GM23338 (cell line): ENCODE data around the gene USP9Y. TPM values are rescaled to one million over a fixed set of nuclear protein-coding genes. Genes with fewer than 3 reads are reported as not detected.

Experiments
- ATAC-seq: fragments of 200-7000 bp; cut with Tn5 transposase; 3 replicates; pipeline ENCODE4 v1.9.1; 2020
- DNase-seq: peaks from one replicate; pipeline ENCODE4 v3.0.0-alpha.2; 2015; ENCODE audit warnings: low spot score
- H2AFZ ChIP-seq: fragments of 200-600 bp; sonication (generic); 2 replicates; pipeline ENCODE4 v1.8.0; 2016; ENCODE audit warnings: antibody characterized with exemption, mild to moderate bottlenecking, moderate library complexity
- H3F3A ChIP-seq: fragments of 200-600 bp; sonication (generic); replicated peaks from 2 replicates; pipeline ENCODE4 v1.8.0; 2017; ENCODE audit warnings: antibody characterized with exemption, mixed run types, low read depth
- H3K27ac ChIP-seq: fragments of 200-600 bp; sonication (generic); 2 replicates; pipeline ENCODE4 v1.6.1; 2016; ENCODE audit warnings: low read depth
- H3K27me3 ChIP-seq: fragments of 200-600 bp; sonication (generic); 2 replicates; pipeline ENCODE4 v1.8.0; 2016; ENCODE audit warnings: mild to moderate bottlenecking, mixed run types, moderate library complexity; ENCODE audit not compliant: insufficient read depth
- H3K36me3 ChIP-seq: fragments of 200-600 bp; sonication (generic); 2 replicates; pipeline ENCODE4 v1.8.0; 2016; ENCODE audit warnings: mild to moderate bottlenecking; ENCODE audit not compliant: insufficient read depth
- H3K4me1 ChIP-seq: fragments of 200-600 bp; sonication (generic); 2 replicates; pipeline ENCODE4 v1.8.0; 2016; ENCODE audit warnings: mild to moderate bottlenecking, moderate library complexity; ENCODE audit not compliant: insufficient read depth
- H3K4me2 ChIP-seq: fragments of 200-600 bp; sonication (generic); 2 replicates; pipeline ENCODE4 v1.7.1; 2017; ENCODE audit warnings: mixed run types
- H3K4me3 ChIP-seq: fragments of 200-600 bp; sonication (generic); 2 replicates; pipeline ENCODE4 v1.6.1; 2016; ENCODE audit warnings: mixed run types
- H3K79me2 ChIP-seq: fragments of 200-600 bp; sonication (generic); replicated peaks from 2 replicates; pipeline ENCODE4 v1.8.0; 2017; ENCODE audit warnings: mild to moderate bottlenecking; ENCODE audit not compliant: insufficient read depth
- H3K9me2 ChIP-seq: fragments of 200-600 bp; sonication (generic); 2 replicates; pipeline ENCODE4 v1.8.0; 2017; ENCODE audit not compliant: insufficient read depth
- H4K20me1 ChIP-seq: fragments of 200-600 bp; sonication (generic); replicated peaks from 2 replicates; pipeline ENCODE4 v1.8.0; 2017; ENCODE audit warnings: mild to moderate bottlenecking; ENCODE audit not compliant: insufficient read depth
- H3K27ac Mint-ChIP-seq: 2 replicates; pipeline ENCODE4 v1.8.0; 2020; ENCODE audit warnings: inconsistent platforms, mild to moderate bottlenecking, moderate library complexity, mixed read lengths
- H3K27me3 Mint-ChIP-seq: 3 replicates; pipeline ENCODE4 v1.8.0; 2022; ENCODE audit warnings: low read depth, mild to moderate bottlenecking, moderate library complexity, mixed read lengths, inconsistent platforms; ENCODE audit not compliant: insufficient read depth, poor library complexity
- H3K36me3 Mint-ChIP-seq: 3 replicates; pipeline ENCODE4 v1.8.0; 2021; ENCODE audit warnings: low read depth, mild to moderate bottlenecking, inconsistent platforms, moderate library complexity, mixed read lengths
- H3K4me1 Mint-ChIP-seq: 3 replicates; pipeline ENCODE4 v1.8.0; 2020; ENCODE audit warnings: mild to moderate bottlenecking, inconsistent platforms, mixed read lengths
- H3K4me3 Mint-ChIP-seq: 3 replicates; pipeline ENCODE4 v1.8.0; 2021; ENCODE audit warnings: moderate library complexity, mild to moderate bottlenecking, inconsistent platforms, mixed read lengths
- H3K9me3 Mint-ChIP-seq: 3 replicates; pipeline ENCODE4 v1.8.0; 2020; ENCODE audit warnings: moderate library complexity, mild to moderate bottlenecking, inconsistent platforms, mixed read lengths
- CREB1 ChIP-seq: fragments of 250-450 bp; sonication (Bioruptor Pico); IDR thresholded peaks from 2 replicates; pipeline ENCODE4 v1.5.0; 2020; ENCODE audit warnings: low read depth, mild to moderate bottlenecking, moderate library complexity
- CTCF ChIP-seq, 2 experiments: fragments of 200-600 bp in 1 of 2; sonication (generic) in 1 of 2; conservative IDR thresholded peaks; 2 replicates each; pipeline versions ENCODE4 v1.5.1 to v1.6.1; 2016 to 2017; ENCODE audit warnings: antibody characterized with exemption in 2 of 2, low read depth in 2 of 2, mild to moderate bottlenecking in 2 of 2, moderate library complexity in 1 of 2
- ETS1 ChIP-seq: IDR thresholded peaks from 2 replicates; pipeline ENCODE4 v1.6.1; 2016; ENCODE audit warnings: antibody characterized with exemption
- EZH2 ChIP-seq: fragments of 200-600 bp; sonication (generic); IDR thresholded peaks from one replicate; pipeline ENCODE4 v1.8.0; 2017; ENCODE audit warnings: antibody characterized with exemption, mild to moderate bottlenecking, low read depth; ENCODE audit not compliant: unreplicated experiment
- EZH2phosphoT487 ChIP-seq: fragments of 200-600 bp; sonication (generic); IDR thresholded peaks from one replicate; pipeline ENCODE4 v1.8.1; 2018; ENCODE audit warnings: antibody characterized with exemption; ENCODE audit not compliant: unreplicated experiment
- JUNB ChIP-seq: IDR thresholded peaks from one replicate; pipeline ENCODE4 v1.6.1; 2016; ENCODE audit warnings: antibody characterized with exemption; ENCODE audit not compliant: unreplicated experiment
- NANOG ChIP-seq: IDR thresholded peaks from 2 replicates; pipeline ENCODE4 v1.6.1; 2016; ENCODE audit warnings: antibody characterized with exemption, borderline replicate concordance
- POLR2AphosphoS5 ChIP-seq: IDR thresholded peaks from 2 replicates; pipeline ENCODE4 v1.6.1; 2016; ENCODE audit warnings: antibody characterized with exemption, low read depth
- REST ChIP-seq: IDR thresholded peaks from one replicate; pipeline ENCODE4 v1.6.1; 2018; ENCODE audit warnings: antibody characterized with exemption; ENCODE audit not compliant: unreplicated experiment
- STAT1 ChIP-seq: IDR thresholded peaks from one replicate; pipeline ENCODE4 v1.6.1; 2016; ENCODE audit warnings: antibody characterized with exemption; ENCODE audit not compliant: unreplicated experiment
- ZNF114 ChIP-seq: fragments of 250-450 bp; sonication (Bioruptor Pico); IDR thresholded peaks from 2 replicates; pipeline ENCODE4 v1.5.0; 2020; ENCODE audit warnings: mild to moderate bottlenecking, moderate library complexity
- ZNF331 ChIP-seq: fragments of 250-450 bp; sonication (Bioruptor Pico); IDR thresholded peaks from 2 replicates; pipeline ENCODE4 v1.5.0; 2020; ENCODE audit warnings: low read depth, mild to moderate bottlenecking, moderate library complexity
- ZNF462 ChIP-seq: fragments of 250-450 bp; sonication (Bioruptor Pico); IDR thresholded peaks from 2 replicates; pipeline ENCODE4 v1.5.0; 2020; ENCODE audit warnings: mild to moderate bottlenecking, moderate library complexity
- polyA plus RNA-seq: library from polyadenylated mRNA; unstranded; fragments of >200 nt; fragmentation: Nextera tagmentation; extraction: Ambion mirVana; gene quantifications from 2 replicates; pipeline ENCODE4 v1.2.1, GENCODE V29; 2016
- total RNA-seq: library from RNA; depleted of rRNA; stranded (reverse); fragments of >200 nt; shearing (Covaris generic); gene quantifications from 2 replicates; pipeline ENCODE4 v1.2.3, GENCODE V29; 2014

The USP9Y gene
- total and polyA plus RNA-seq, 2 experiments from 2014 or later = 23.7 to 49.0 TPM

- Histone ChIP-seq H3K4me1 (peaks cover 15% of the 10 kb centered on the region), H4K20me1 (peaks cover 19% of the 10 kb centered on the region), H3K27me3 (no peaks in the 10 kb centered on the region), H3K36me3 (peaks cover 8% of the 10 kb centered on the region; the same call in 1 of the 2 replicates), H2AFZ (peak within 1 kb of the TSS; percentile 86; the same call in 1 of the 2 replicates), H3K79me2 (peaks cover 52% of the 10 kb centered on the region), H3K9me2 (no peaks in the 10 kb centered on the region), H3K4me3 (peak within 1 kb of the TSS; percentile 94), H3K27ac (peak within 1 kb of the TSS; percentile 95), H3F3A (0 out of 2 replicates have a peak, but pooled peaks cover 2% of the 10 kb centered on the region), H3K4me2 (peak within 1 kb of the TSS; percentile 91)
- H3K4me3 Mint-ChIP-seq = peak within 1 kb of the TSS; percentile 99
- peak; percentile 94 for DNase-seq
- H3K36me3 Mint-ChIP-seq = peaks cover 20% of the 10 kb centered on the region
- ATAC-seq = peak; percentile 95
- H3K27ac Mint-ChIP-seq = peak within 1 kb of the TSS; percentile 100
- peaks cover 7% of the 10 kb centered on the region for H3K4me1 Mint-ChIP-seq
- peaks cover 10% of the 10 kb centered on the region for H3K27me3 Mint-ChIP-seq
- peaks cover 4% of the 10 kb centered on the region; the same call in 2 of the 3 replicates for H3K9me3 Mint-ChIP-seq
- TF ChIP-seq POLR2AphosphoS5 = no peak
- no peak for TF ChIP-seq ZNF114 (CRISPR knock-in tag)
- no peak for TF ChIP-seq CTCF (conservative IDR thresholded peaks at IDR 0.05; ENCODE audit: low read depth in 2 of 2)
- no peak for TF ChIP-seq ZNF462 (CRISPR knock-in tag)
- TF ChIP-seq ZNF331 (CRISPR knock-in tag) = no peak
- TF ChIP-seq EZH2 = no peak
- no peak for TF ChIP-seq CREB1 (CRISPR knock-in tag)
- TF ChIP-seq ETS1 = no peak
- TF ChIP-seq JUNB = no peak
- TF ChIP-seq STAT1 = no peak
- TF ChIP-seq NANOG = no peak
- TF ChIP-seq REST = no peak
- TF ChIP-seq EZH2phosphoT487 = no peak
These were observed 203.8 kb downstream of the USP9Y start, which contains the start of gene DDX3Y for GRCh38 chrY:12904618-12905516. Gene DDX3Y, plus strand, starts transcription at chrY:12904868. Its CDS starts 69 bp downstream, at chrY:12904937.
